Chondrocyte (in vitro differentiated cells): ENCODE data around the gene ESYT2. TPM values are rescaled to one million over a fixed set of nuclear protein-coding genes. Genes with fewer than 3 reads are reported as not detected.

Source experiments
- DNase-seq: peaks from one replicate; pipeline ENCODE4 v3.0.0; 2021; ENCODE audit warnings: mixed read lengths, low spot score
- H3K27ac Mint-ChIP-seq: one replicate; pipeline ENCODE4 v1.8.0; 2021; ENCODE audit warnings: mild to moderate bottlenecking, moderate library complexity, mixed read lengths; ENCODE audit not compliant: unreplicated experiment
- H3K27me3 Mint-ChIP-seq: 2 replicates; pipeline ENCODE4 v1.8.0; 2021; ENCODE audit warnings: low read depth, mixed read lengths
- H3K36me3 Mint-ChIP-seq: 2 replicates; pipeline ENCODE4 v1.8.0; 2021; ENCODE audit warnings: low read depth, mixed read lengths
- H3K4me1 Mint-ChIP-seq: 2 replicates; pipeline ENCODE4 v1.8.0; 2021; ENCODE audit warnings: low read depth, mild to moderate bottlenecking, mixed read lengths
- H3K4me3 Mint-ChIP-seq: one replicate; pipeline ENCODE4 v1.8.0; 2021; ENCODE audit warnings: mild to moderate bottlenecking, moderate library complexity, mixed read lengths; ENCODE audit not compliant: unreplicated experiment
- H3K9me3 Mint-ChIP-seq: 2 replicates; pipeline ENCODE4 v1.8.0; 2021; ENCODE audit warnings: low read depth, mixed read lengths
- total RNA-seq: library from RNA; stranded (reverse); gene quantifications from 3 replicates; pipeline ENCODE4 v1.2.1, GENCODE V29; 2021
- TF ChIP-seq, protein P1 (sequence below): fragments of 200-600 bp; sonication (generic); IDR thresholded peaks from 2 replicates; pipeline ENCODE4 v1.5.0; 2021; ENCODE audit warnings: antibody characterized with exemption, mild to moderate bottlenecking, moderate library complexity

ESYT2 gene
- total RNA-seq, 1 donor from 2014 or later = 108 TPM

GRCh38 chr7:158733220-158733519, 96.1 kb downstream of the ESYT2 start:
- Mint-ChIP-seq H3K27me3 (no peaks in the 10 kb centered on the region), H3K4me1 (peaks cover 8% of the 10 kb centered on the region), H3K27ac (no peak overlapping the region), H3K36me3 (peaks cover 38% of the 10 kb centered on the region), H3K4me3 (no peak overlapping the region), H3K9me3 (no peaks in the 10 kb centered on the region)
- no peak for DNase-seq
- TF ChIP-seq, protein P1, sequence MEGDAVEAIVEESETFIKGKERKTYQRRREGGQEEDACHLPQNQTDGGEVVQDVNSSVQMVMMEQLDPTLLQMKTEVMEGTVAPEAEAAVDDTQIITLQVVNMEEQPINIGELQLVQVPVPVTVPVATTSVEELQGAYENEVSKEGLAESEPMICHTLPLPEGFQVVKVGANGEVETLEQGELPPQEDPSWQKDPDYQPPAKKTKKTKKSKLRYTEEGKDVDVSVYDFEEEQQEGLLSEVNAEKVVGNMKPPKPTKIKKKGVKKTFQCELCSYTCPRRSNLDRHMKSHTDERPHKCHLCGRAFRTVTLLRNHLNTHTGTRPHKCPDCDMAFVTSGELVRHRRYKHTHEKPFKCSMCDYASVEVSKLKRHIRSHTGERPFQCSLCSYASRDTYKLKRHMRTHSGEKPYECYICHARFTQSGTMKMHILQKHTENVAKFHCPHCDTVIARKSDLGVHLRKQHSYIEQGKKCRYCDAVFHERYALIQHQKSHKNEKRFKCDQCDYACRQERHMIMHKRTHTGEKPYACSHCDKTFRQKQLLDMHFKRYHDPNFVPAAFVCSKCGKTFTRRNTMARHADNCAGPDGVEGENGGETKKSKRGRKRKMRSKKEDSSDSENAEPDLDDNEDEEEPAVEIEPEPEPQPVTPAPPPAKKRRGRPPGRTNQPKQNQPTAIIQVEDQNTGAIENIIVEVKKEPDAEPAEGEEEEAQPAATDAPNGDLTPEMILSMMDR = no peak

GRCh38 chr7:158732494-158733219, 96.7 kb downstream of the ESYT2 start:
- no peaks in the 10 kb centered on the region for H3K27me3 Mint-ChIP-seq
- TF ChIP-seq, protein P1 = no peak
- no peak for DNase-seq
- no peak overlapping the region for H3K27ac Mint-ChIP-seq
- H3K4me1 Mint-ChIP-seq = peaks cover 8% of the 10 kb centered on the region
- H3K4me3 Mint-ChIP-seq = no peak overlapping the region
- peaks cover 38% of the 10 kb centered on the region for H3K36me3 Mint-ChIP-seq
- no peaks in the 10 kb centered on the region for H3K9me3 Mint-ChIP-seq

DNA sequence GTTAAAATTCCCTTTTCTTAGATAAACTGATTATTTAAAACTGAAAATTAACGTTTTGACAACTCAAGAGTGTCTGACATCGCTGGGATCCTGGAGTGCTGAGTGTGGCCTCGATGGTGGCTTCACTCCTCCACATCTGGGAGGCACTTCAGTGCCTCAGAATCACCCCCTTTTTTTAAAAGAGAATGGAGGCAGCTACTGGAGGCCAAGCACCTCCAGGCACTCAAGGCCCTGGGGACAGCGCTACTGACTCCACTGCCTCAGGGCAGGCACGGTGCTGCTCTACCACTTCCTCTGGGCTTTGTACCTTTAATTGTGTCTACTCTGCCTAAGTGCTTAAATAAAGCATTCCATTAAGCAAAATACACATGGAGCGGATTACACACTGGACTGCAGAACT, 97.5 kb downstream of the ESYT2 start:
- Mint-ChIP-seq H3K27ac (no peak overlapping the region), H3K27me3 (no peaks in the 10 kb centered on the region), H3K9me3 (no peaks in the 10 kb centered on the region), H3K36me3 (peaks cover 33% of the 10 kb centered on the region), H3K4me1 (peaks cover 8% of the 10 kb centered on the region), H3K4me3 (no peak overlapping the region)
- TF ChIP-seq, protein P1 = no peak
- DNase-seq = no peak

GRCh38 chr7:158730383-158731346, 98.6 kb downstream of the ESYT2 start:
- peaks cover 3% of the 10 kb centered on the region for H3K9me3 Mint-ChIP-seq
- TF ChIP-seq, protein P1 = no peak
- H3K27me3 Mint-ChIP-seq = no peaks in the 10 kb centered on the region
- H3K36me3 Mint-ChIP-seq = peaks cover 28% of the 10 kb centered on the region
- no peak overlapping the region for H3K4me3 Mint-ChIP-seq
- H3K4me1 Mint-ChIP-seq = peaks cover 5% of the 10 kb centered on the region
- DNase-seq = no peak
- H3K27ac Mint-ChIP-seq = no peak overlapping the region

- no peak for DNase-seq
- TF ChIP-seq, protein P1 = no peak
- no peak overlapping the region for H3K27ac Mint-ChIP-seq
- no peaks in the 10 kb centered on the region for H3K4me1 Mint-ChIP-seq
- no peaks in the 10 kb centered on the region for H3K27me3 Mint-ChIP-seq
- peaks cover 21% of the 10 kb centered on the region for H3K36me3 Mint-ChIP-seq
- no peak overlapping the region for H3K4me3 Mint-ChIP-seq
- H3K9me3 Mint-ChIP-seq = peaks cover 3% of the 10 kb centered on the region
Observed at GRCh38 chr7:158729646-158730382, 99.5 kb downstream of the ESYT2 start.
